Measurements from ENCODE around the gene DGKZ. TPM values are rescaled to one million over a fixed set of nuclear protein-coding genes. Genes with fewer than 3 reads are reported as not detected.

Gene DGKZ
- total and polyA plus RNA-seq, 3 experiments from 2014 or later: 85.8 to 87.4 (median 87.2) TPM

DNA sequence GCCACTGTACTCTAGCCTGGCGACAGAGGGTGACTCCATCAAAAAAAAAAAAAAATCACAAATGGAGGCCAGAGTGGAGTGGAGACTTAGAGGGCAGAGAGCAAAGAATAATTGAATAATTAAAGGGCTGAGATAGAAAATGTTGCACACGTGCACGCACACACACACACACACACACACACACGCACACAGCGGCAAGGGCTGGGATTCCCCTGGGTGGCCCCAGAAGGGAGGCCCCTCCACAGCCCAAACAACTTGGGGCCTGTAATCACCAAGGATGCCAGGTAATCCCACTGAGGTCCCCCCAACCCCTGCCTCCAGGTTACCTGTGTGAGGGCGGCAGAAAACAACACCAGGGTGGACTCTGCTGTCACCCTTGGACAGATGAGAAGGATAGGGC, 12.0 kb upstream of the DGKZ start:
- Mint-ChIP-seq H3K9me3 (peaks cover 0 to 2% (median 0%) of the 10 kb centered on the region in 5 donors), H3K27me3 (peaks cover 20 to 39% of the 10 kb centered on the region in 2 donors), H3K4me1 (peaks cover 24 to 32% (median 25%) of the 10 kb centered on the region in 3 donors), H3K36me3 (no peaks in the 10 kb centered on the region), H3K27ac (no peak overlapping the region), H3K4me3 (no peak overlapping the region)
- no peak for DNase-seq
- Histone ChIP-seq H3K36me3 (ENCODE audit: insufficient read depth, low read length) (no peaks in the 10 kb centered on the region), H3K27ac (ENCODE audit: low read depth, low read length) (no peak overlapping the region), H3K9me3 (ENCODE audit: low read length) (no peaks in the 10 kb centered on the region), H3K4me3 (ENCODE audit: low read length) (no peak overlapping the region), H3K27me3 (ENCODE audit: insufficient read depth, low read length, poor library complexity, severe bottlenecking) (no peaks in the 10 kb centered on the region), H3K4me1 (ENCODE audit: insufficient read depth, low read length) (peaks cover 65% of the 10 kb centered on the region)
- CTCF ChIA-PET: interaction anchor here (2.2 to 3.2 kb wide), 2 partner anchors 17 to 27 kb away, joined by 5 to 16 read pairs; no protein-coding TSS in a partner anchor
- POLR2A ChIA-PET: no interaction called here

DNA sequence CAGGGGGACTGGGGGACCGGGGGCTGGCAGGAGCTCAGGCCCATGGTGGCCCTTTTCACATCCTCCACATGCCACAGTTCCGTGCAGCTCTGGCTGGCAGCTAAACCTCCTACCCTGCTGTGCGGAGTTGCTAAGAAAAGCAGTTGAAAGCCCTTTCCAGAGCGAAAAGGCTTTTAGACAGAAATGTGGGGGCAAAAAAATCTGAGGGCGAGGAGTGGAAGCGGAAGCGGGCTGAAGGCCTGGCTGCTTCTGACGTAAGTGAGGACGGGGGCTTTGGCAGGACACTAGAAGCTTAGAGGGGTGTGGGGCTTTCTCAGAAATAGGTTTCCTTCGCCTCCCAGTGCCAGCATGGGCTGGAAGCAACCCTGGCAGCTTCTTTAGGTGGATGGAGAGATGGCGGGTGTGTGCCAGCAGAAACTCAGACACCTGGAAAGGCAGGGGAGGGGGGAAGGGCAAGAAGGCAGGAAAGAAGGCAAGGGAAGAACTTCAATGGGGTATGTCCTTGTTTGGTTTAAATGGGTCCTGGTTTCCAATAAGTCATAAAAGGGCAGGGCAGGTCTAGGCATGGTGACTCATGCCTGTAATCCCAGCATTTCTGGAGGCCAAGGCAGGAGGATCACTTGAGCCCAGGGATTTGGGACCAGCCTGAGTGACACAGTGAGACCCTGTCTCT, 11.2 kb upstream of the DGKZ start:
- H3K9me3 Mint-ChIP-seq: peaks cover 0 to 2% (median 0%) of the 10 kb centered on the region in 5 donors
- ChIA-PET POLR2A (interaction anchor here (0.6 kb wide), 1 partner anchor 93 kb away, joined by 4 read pairs; no protein-coding TSS in a partner anchor), CTCF (no interaction called here)
- no peaks in the 10 kb centered on the region for H3K36me3 Mint-ChIP-seq
- no peaks in the 10 kb centered on the region for H3K27me3 ChIP-seq (ENCODE audit: insufficient read depth, low read length, poor library complexity, severe bottlenecking)
- H3K27ac Mint-ChIP-seq: peak overlapping the region in 1 of 8 donors; percentile 7
- H3K9me3 ChIP-seq (ENCODE audit: low read length): no peaks in the 10 kb centered on the region
- no peaks in the 10 kb centered on the region for H3K36me3 ChIP-seq (ENCODE audit: insufficient read depth, low read length)
- H3K27me3 Mint-ChIP-seq: peaks cover 20 to 32% of the 10 kb centered on the region in 2 donors
- no peak overlapping the region for H3K4me3 ChIP-seq (ENCODE audit: low read length)
- no peak for DNase-seq
- H3K4me3 Mint-ChIP-seq: peak overlapping the region in 2 of 7 donors; percentile 37
- H3K4me1 Mint-ChIP-seq: peaks cover 17 to 25% (median 19%) of the 10 kb centered on the region in 3 donors
- H3K4me1 ChIP-seq (ENCODE audit: insufficient read depth, low read length): peaks cover 57% of the 10 kb centered on the region
- no peak overlapping the region for H3K27ac ChIP-seq (ENCODE audit: low read depth, low read length)

DNA sequence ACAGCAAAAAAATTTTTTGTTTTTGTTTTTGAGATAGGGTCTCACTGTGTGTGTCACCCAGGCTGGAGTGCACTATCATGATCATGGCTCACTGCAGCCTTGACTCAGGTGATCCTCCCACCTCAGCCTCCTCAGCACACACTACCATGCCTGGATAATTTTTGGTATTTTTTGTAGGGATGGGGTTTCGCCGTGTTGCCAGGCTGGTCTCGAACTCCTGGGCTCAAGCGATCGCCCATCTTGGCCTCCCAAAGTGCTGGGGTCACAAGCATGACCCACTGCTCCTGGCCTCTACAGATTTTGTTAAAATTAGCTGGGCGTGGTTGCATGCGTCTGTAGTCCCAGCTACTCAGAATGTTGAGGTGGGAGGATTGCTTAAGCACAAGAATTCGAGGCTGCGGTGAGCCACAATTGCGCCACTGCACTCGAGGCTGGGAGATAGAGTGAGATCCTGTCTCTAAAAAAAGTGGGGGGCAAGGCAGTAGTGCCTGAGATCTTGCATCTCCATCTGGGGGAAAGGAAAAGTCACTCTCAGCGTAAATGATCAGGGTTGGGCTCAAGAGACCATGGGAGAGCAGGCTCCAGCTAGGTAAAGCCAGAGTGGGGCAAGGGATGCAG, 10.6 kb upstream of the DGKZ start:
- H3K9me3 Mint-ChIP-seq: peaks cover 0 to under 1% (median 0%) of the 10 kb centered on the region in 5 donors
- POLR2A ChIA-PET: no interaction called here
- peaks cover 17 to 27% of the 10 kb centered on the region in 2 donors for H3K27me3 Mint-ChIP-seq
- H3K27ac Mint-ChIP-seq: no peak overlapping the region
- H3K4me1 Mint-ChIP-seq: peaks cover 14 to 22% (median 19%) of the 10 kb centered on the region in 3 donors
- H3K27me3 ChIP-seq (ENCODE audit: insufficient read depth, low read length, poor library complexity, severe bottlenecking): no peaks in the 10 kb centered on the region
- no peaks in the 10 kb centered on the region for H3K36me3 Mint-ChIP-seq
- no peaks in the 10 kb centered on the region for H3K36me3 ChIP-seq (ENCODE audit: insufficient read depth, low read length)
- CTCF ChIA-PET: no interaction called here
- H3K27ac ChIP-seq (ENCODE audit: low read depth, low read length): no peak overlapping the region
- H3K4me3 Mint-ChIP-seq: peak overlapping the region in 1 of 7 donors; percentile 50
- H3K4me1 ChIP-seq (ENCODE audit: insufficient read depth, low read length): peaks cover 56% of the 10 kb centered on the region
- H3K9me3 ChIP-seq (ENCODE audit: low read length): no peaks in the 10 kb centered on the region
- DNase-seq: no peak
- no peak overlapping the region for H3K4me3 ChIP-seq (ENCODE audit: low read length)

DNA sequence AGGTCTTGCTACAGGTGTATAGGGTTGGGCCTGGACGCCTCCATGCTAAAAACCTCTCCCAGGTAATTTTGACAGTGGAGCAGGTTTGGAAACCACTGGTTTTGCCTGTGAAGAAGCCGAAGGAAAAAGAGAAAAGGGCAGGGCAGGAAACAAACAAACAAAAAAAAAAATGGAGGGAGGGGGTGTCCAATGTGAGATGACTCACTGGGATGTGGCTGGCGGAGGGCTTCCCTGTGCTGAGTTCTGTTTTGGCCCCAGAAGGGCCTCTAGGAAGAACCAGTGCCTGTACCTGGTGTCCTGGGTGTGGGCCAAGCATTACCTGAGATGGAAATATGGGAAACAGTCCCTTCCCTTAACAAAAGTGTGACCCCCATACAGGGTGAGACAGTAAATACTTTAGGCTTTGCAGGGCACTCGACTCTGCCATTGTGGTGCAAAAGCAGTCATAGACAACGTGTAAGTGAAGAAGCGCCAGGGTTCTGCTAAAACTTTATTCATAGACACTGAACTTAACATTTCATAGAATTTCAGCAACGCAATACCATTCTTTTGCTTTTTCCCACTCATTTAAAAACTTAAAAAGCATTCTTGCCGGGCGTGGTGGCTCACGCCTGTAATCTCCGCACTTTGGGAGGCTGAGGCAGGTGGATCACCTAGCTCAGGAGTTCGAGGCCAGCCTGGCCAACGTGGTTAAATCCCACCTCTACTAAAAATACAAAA, 9.5 kb upstream of the DGKZ start:
- Histone ChIP-seq H3K27ac (ENCODE audit: low read depth, low read length) (no peak overlapping the region), H3K4me1 (ENCODE audit: insufficient read depth, low read length) (peaks cover 59% of the 10 kb centered on the region), H3K9me3 (ENCODE audit: low read length) (no peaks in the 10 kb centered on the region), H3K36me3 (ENCODE audit: insufficient read depth, low read length) (no peaks in the 10 kb centered on the region), H3K27me3 (ENCODE audit: insufficient read depth, low read length, poor library complexity, severe bottlenecking) (no peaks in the 10 kb centered on the region), H3K4me3 (ENCODE audit: low read length) (no peak overlapping the region)
- H3K27me3 Mint-ChIP-seq: peaks cover 14 to 24% of the 10 kb centered on the region in 2 donors
- H3K36me3 Mint-ChIP-seq: no peaks in the 10 kb centered on the region
- H3K9me3 Mint-ChIP-seq: no peaks in the 10 kb centered on the region
- no peak for DNase-seq
- H3K4me3 Mint-ChIP-seq: no peak overlapping the region
- H3K27ac Mint-ChIP-seq: peak overlapping the region in 1 of 8 donors; percentile 46
- POLR2A ChIA-PET: interaction anchor here (0.7 kb wide), 1 partner anchor 154 kb away, joined by 3 read pairs; no protein-coding TSS in a partner anchor
- CTCF ChIA-PET: no interaction called here
- H3K4me1 Mint-ChIP-seq: peaks cover 18 to 23% (median 22%) of the 10 kb centered on the region in 3 donors

DNA sequence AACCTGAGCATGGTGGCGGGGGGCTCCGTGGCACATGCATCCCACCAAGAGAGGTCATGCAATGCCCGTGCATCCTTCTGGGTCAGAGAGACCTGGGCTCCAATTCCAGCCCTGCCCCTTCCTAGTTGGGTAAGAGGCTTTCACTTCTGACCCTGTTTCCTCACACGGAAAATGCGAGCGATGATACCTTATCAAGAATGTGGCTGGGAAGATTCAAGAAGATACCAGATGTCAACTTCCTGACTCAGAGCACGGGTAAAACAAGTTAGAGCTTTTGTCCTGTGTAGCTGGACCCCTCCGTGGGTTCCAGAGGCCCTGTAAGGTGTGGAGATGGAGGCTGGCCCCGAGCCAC, 8.7 kb upstream of the DGKZ start:
- POLR2A ChIA-PET: no interaction called here

DNA sequence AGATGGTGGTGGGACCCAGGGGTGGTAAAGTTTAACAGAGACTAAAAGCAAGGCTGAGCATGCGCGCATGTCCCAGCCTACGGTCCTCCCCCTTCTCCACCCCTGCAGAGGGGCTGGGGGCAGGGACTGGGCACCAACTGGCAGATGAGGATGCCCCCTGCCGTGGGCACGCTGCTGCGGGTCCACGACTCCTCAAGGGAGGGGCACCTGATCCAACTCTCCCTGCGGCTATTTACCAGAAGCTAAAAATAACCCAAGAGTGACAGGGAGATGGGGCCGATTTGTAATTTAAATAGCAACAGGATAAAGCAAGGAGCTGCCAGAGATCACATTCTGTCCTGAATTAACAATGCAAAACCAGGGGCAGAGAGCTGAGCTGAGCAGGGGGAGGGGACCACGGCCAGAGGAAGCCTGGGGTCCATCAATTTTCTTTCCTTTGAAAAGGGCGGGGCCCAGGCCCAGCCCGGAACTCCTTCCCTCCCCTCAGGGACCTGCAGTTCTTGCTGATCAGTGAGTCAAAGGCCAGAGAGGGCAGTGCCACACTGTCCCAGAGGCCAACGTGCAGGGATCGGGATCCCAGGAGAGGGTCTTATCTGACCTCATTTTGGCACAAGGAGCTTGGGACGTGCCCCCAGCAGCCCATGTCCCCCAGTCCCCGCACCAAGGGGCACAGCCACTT, 8.1 kb upstream of the DGKZ start:
- H3K36me3 Mint-ChIP-seq: no peaks in the 10 kb centered on the region

More for the DNA sequence above, 8.7 kb upstream of the DGKZ start:
- CTCF ChIA-PET: no interaction called here
- Mint-ChIP-seq H3K9me3 (no peaks in the 10 kb centered on the region), H3K36me3 (no peaks in the 10 kb centered on the region), H3K4me1 (peaks cover 17 to 24% (median 21%) of the 10 kb centered on the region in 3 donors), H3K4me3 (no peak overlapping the region), H3K27me3 (peaks cover 11 to 21% of the 10 kb centered on the region in 2 donors), H3K27ac (peak overlapping the region in 1 of 8 donors; percentile 70)
- peaks cover 63% of the 10 kb centered on the region for H3K4me1 ChIP-seq (ENCODE audit: insufficient read depth, low read length)
- no peaks in the 10 kb centered on the region for H3K9me3 ChIP-seq (ENCODE audit: low read length)
- no peak overlapping the region for H3K27ac ChIP-seq (ENCODE audit: low read depth, low read length)
- no peak for DNase-seq
- no peak overlapping the region for H3K4me3 ChIP-seq (ENCODE audit: low read length)
- no peaks in the 10 kb centered on the region for H3K27me3 ChIP-seq (ENCODE audit: insufficient read depth, low read length, poor library complexity, severe bottlenecking)
- no peaks in the 10 kb centered on the region for H3K36me3 ChIP-seq (ENCODE audit: insufficient read depth, low read length)

DNA sequence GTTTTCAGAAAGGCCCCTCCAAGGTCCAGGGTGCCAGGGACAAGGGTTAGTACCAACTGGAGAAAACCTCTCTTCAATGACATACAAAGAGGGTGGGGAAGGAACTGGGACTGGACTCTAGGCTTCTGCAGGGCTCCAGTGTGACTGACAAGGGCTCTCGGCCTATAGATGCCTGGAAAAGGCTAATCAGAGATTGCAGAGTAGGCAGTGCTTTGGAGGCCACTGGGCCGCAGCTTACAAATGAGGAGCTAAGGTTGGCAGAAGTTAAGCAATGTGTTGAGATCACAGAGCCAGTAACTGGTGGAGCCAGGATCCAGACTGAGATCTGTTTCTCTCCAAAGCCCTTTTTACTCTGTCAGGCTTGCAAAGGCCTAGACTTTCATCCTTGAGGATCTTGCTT, 7.4 kb upstream of the DGKZ start:
- ChIA-PET POLR2A (no interaction called here), CTCF (interaction anchor here (10.0 kb wide), 1 partner anchor 9 kb away, joined by 67 read pairs; no protein-coding TSS in a partner anchor)
- Mint-ChIP-seq H3K27me3 (peaks cover 7 to 13% of the 10 kb centered on the region in 2 donors), H3K9me3 (no peaks in the 10 kb centered on the region), H3K4me3 (no peak overlapping the region), H3K4me1 (peaks cover 15 to 27% (median 26%) of the 10 kb centered on the region in 3 donors), H3K36me3 (no peaks in the 10 kb centered on the region), H3K27ac (no peak overlapping the region)
- no peaks in the 10 kb centered on the region for H3K9me3 ChIP-seq (ENCODE audit: low read length)
- H3K4me1 ChIP-seq (ENCODE audit: insufficient read depth, low read length): peaks cover 65% of the 10 kb centered on the region
- no peaks in the 10 kb centered on the region for H3K27me3 ChIP-seq (ENCODE audit: insufficient read depth, low read length, poor library complexity, severe bottlenecking)
- no peaks in the 10 kb centered on the region for H3K36me3 ChIP-seq (ENCODE audit: insufficient read depth, low read length)
- H3K27ac ChIP-seq (ENCODE audit: low read depth, low read length): no peak overlapping the region
- H3K4me3 ChIP-seq (ENCODE audit: low read length): no peak overlapping the region
- DNase-seq: no peak

More for the DNA sequence above, 8.1 kb upstream of the DGKZ start:
- no peaks in the 10 kb centered on the region for H3K36me3 ChIP-seq (ENCODE audit: insufficient read depth, low read length)
- no peak for DNase-seq
- Mint-ChIP-seq H3K4me3 (no peak overlapping the region), H3K9me3 (no peaks in the 10 kb centered on the region), H3K27ac (peak overlapping the region in 1 of 8 donors; percentile 32), H3K27me3 (peaks cover 11 to 20% of the 10 kb centered on the region in 2 donors), H3K4me1 (peaks cover 16 to 24% (median 24%) of the 10 kb centered on the region in 3 donors)
- H3K4me3 ChIP-seq (ENCODE audit: low read length): no peak overlapping the region
- no peaks in the 10 kb centered on the region for H3K27me3 ChIP-seq (ENCODE audit: insufficient read depth, low read length, poor library complexity, severe bottlenecking)
- H3K4me1 ChIP-seq (ENCODE audit: insufficient read depth, low read length): peaks cover 63% of the 10 kb centered on the region
- H3K9me3 ChIP-seq (ENCODE audit: low read length): no peaks in the 10 kb centered on the region
- no peak overlapping the region for H3K27ac ChIP-seq (ENCODE audit: low read depth, low read length)
- ChIA-PET CTCF (no interaction called here), POLR2A (no interaction called here)
